GM21367 (cell line): ENCODE results near the gene ARHGAP4.

Source experiments
- ATAC-seq: cut with Tn5 transposase; IDR thresholded peaks from one replicate; pipeline ENCODE4 v1.9.1; 2021; ENCODE audit not compliant: unreplicated experiment

The ARHGAP4 gene

DNA sequence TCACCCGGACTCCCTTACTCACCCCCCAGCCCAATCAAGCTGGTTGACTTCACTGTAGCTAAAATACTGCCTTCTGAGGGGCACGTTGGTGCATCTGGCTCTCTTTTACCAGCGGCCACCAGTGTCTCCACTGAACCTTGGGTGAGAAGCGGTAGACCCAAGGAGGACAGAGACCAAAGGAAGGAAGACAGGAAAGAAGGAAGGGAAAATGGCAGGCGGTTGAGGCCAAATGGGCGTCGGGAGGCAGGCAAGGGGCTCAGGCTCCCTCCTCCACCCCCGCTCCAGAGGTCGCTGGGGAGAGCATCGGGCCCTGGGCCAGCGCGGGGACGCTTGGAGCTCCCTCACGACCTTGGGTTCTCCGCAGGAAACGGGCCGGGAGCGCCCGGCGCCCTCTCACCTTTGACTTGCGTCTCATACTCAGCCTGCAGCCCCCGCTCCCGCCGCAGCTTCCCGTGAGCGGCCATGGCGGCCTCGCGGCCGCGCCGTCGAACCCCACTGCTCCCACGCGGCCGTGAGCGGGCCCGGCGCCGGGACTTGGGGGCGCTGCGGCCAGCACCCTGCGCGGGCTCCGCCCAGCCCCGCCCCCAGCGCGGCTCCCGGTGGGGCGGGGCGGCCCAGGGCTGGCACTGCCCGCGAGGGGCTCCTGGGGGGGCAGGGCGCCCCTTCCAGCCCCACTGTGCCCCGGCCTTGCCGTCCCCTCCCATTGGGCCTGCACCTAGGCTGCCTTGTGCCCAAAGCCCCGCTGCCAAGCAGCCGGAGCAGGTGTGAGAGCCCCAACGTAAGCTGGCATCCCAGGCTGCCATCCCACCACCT, at the start of gene ARHGAP4:
TSS of gene ARHGAP4 (minus strand) at position 526 of the 813 bp plus-strand sequence. CDS start at position 464, 62 bp downstream.
- ATAC-seq = no peak

DNA sequence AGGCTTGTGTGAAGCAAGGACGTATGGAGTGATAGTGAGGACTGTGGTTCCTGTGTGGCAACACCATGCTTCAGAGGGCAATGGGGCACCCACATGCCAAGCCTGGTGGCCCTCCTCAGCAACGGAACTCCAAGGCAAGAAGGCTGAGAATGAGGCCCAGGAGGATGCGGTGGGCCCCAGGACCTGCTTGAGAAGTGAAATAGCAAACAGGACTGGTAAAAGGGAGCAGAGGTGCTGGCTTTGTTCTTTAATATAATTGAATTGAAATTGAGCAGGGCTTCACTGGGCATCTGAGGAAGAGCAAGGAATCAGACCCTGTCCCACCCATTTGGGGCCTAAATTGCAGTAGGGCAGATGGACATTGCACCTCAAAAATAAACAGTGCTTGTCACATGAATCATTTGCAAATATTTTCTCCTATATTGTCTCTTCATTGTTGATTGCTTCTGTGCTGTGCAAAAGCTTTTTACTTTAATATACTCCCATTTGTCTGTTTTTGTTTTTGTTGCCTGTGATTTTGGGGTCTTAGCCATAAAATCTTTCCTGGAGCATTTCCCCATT, 48.7 kb upstream of the ARHGAP4 start:
- ATAC-seq = no peak

DNA sequence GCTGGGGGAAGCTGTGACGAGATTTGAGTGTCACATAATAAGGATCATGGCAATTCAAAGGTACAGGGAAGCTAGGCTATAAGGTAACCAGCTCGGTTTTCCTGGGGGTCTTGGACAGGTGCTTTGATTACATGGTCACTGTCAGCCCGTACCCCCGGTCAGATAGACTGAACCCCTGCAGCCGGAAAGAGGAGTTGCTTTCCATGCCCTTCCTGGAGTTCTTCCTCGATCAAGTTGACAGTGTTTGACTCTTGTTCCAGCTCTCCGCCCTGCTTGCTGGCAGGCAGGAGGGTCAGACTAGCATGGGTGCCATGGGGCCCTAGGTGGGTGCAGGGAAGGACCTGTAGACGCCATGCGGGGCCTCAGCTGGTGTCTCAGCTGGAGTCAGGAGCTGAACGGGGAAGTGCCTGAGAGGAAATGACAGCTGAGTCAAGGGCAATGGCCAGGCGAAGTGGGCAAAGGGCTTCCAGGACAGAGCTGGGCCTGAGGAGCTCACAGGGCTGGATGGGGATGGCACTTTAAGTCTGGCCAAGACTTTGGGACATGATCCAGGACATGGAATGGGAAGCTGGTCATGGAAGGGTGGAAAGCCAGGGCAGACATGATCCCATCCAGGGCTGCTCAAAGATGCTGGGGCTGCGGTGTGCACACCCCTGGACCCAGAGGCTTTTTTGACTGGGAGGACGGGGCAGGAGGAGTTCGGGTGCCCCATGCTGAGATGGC, 48.1 kb upstream of the ARHGAP4 start:
- ATAC-seq = no peak

DNA sequence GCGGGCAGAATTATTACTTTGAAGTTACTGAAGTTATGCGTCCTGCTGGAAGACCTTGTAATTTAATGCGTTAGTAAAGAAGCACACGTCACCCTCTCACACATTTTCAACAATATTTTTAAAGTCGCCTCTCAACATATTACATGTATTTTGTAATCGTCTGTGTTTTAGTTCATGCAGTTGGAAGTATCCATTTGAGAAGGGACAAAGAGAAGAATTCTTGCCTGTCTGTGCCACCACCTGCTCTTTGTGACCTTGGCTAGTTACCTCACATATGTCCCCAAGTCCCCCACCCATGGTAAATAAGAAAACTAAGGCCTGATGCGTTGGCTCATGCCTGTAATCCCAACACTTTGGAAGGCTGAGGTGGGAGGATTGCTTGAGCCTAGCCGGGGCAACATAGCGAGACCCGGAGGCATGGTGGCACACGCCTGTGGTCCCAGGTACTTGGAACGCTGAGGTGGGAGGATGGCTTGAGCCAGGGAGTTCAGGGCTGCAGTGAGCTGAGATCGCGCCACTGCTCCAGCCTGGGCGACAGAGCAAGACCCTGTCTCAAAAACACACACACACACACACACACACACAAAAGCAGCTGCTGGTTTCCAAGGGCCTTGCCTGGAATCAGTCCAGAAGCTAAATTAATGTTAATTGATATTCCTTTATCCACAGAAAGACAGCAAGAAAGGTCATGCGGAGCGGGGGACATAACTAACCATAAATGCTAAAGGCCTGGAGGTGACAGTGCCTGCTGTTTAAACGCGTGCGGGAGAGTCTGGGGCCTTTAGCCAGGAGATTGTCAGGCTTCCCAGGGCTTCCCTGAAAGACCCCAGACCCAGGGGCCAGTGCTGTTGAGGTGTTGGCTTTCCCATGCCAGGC, 47.3 kb upstream of the ARHGAP4 start:
- no peak for ATAC-seq

DNA sequence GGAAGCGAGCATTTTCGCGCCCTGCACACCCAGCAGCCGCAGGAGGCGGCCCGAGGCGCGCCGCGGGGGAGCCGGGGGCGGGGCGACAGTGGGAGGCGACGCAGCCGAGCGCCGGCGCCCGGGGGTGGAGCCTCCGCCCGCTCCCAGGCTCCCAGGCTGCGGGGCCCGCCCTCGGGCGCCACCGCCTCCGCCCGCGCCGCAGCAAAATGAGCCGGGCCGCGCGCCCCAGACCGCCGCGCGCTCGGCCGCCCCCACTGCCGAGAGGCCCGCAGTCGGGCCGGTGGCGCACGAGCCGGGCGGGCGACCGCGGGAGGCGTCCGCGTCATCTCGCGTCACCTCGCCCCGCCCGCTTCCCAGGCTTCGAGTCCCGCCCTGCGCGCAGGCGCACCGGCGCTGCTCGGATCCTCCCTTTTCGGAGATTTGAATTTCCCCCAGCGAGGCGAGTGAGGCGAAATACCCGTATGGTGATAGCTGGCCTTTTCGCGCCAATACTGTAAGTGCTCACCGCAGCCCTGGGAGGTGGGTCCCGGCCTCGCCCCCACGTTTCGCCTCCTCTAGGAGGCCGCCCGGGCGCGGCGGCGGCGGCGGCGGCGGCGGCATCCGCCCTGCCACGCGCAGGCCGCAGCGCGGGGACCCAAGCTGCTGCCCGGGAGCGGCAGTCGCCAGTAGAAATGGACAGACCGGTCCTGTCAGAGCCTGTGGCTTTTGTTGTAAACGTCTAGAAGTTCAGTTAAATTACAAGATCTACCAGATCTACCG, 46.5 kb upstream of the ARHGAP4 start, which contains the start of gene TMEM187:
TSS of gene TMEM187 (plus strand) at position 387 of the 759 bp plus-strand sequence. CDS start 9,309 bp downstream, outside the sequence.
- peak; percentile 32 for ATAC-seq

DNA sequence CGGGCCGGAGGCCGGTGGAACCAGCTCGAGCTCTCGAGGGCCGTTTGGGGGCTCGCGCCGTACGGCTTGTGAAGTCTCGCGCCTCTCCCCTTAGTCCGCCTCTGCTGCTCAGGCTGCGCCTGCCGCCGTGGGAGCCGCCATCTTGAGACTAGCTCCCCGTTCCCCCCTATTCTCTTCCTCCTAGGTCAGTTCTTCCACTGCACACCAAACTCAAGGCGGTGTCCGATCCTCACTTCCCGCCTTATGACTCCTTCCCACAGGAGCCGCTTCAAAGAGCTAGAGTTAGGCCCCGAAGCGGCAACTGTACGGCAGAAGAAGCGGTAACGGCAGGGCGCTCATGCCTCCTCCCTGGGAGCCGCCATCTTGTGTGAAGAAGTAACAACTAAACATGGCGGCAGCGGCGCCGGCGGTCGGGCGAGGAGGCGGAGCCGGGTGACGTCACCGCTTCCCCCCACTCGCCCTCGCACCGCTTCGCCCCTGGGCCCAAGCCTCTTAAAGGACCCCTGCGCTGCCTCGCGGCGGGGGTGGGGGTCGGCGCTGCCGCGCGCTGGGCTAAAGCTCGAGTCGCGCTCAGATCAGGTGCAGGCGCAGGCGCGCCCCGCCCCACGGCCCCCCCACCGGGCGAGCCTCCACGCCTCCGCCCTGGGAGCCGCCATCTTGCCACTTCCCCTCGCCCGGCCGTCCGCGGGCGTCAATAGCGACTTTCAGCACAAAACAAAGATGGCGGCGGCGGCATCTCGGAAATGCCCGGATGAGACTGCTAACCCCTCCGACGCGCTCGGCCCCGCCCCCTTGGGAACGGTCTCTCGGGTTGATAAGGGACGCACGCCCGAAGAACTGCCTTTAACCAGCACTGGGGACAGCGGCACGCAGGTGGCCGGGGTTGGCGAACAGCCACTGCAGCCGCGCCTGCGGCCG, 45.6 kb upstream of the ARHGAP4 start, which contains the start of gene HCFC1:
TSS of gene HCFC1 (minus strand) at position 369 of the 918 bp plus-strand sequence. CDS start 978 bp downstream, outside the sequence.
- peak; percentile 26 for ATAC-seq

DNA sequence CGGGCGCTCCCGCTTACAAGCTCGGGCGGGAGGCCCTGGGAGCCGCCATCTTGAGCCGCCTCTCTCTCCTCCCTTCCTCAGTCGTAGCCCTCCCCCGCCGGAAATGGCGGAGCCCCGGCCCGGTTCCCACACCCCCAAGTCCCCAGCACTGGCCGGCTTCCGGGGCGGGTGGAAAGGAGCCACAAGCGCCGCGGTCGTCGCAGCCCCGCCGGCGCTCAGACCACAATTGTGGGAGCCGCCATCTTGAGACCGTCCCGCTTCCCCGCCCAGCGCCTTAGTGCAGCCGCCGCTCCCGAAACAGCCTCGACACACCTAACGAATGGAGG, 45.0 kb upstream of the ARHGAP4 start:
- peak; percentile 30 for ATAC-seq

DNA sequence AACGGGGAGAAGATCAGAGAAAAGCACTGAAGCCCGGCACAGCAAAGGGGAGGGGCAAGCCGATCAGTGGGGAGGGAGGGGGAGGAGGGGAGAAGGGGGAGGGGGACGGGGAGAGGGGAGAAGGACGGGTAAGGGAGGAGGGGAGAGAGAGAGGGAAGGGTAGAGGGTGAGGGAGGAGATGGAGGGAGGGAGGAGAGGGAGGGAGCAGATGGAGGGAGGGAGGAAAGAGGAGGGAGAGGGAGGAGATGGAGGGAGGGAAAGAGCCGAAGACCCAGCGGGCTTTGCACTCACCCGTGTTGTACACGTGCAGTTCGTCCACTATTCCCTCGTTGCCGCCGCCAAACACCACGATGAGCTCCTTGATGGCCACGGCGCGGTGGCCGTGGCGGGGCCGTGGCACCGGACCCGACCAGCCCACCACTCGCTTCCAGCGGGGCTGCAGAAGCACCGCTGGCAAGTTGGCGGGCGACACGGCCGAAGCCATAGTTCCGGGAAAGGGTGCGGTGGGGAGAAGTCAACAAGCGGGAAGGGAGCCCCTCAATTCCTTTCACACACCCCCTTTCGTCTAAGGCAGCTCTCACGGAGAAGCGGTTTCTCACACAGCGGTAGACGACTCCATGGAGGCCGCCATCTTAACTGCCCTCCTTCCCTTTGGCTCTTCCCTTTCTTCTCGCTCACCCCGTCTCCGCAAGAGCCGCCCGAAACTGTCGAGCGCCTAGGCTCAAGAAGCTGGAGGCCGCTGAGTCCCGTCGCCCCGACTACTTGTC, 44.5 kb upstream of the ARHGAP4 start:
- no peak for ATAC-seq

DNA sequence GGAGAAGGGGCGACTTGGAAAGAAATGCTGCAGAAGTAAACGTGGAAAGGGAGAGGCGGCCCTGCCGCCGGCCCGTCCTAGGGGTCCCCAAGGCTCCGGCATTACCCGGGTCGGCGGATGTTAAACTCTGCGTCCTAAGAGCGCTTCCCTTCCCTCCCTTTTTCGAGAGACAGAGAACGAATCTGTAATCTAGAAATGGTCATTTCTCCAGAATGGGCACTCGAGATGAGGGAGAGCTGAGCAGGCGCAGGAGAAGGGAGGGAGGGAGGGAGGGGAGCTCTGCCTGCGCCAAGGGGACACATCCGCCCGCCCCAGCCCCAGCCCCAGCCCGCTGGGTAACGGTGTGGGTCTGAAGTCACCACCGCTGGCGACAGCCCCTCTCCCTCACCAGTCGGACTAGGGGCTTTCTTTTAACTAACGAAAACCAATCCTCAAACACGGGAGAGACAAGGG, 43.9 kb upstream of the ARHGAP4 start:
- ATAC-seq = no peak

DNA sequence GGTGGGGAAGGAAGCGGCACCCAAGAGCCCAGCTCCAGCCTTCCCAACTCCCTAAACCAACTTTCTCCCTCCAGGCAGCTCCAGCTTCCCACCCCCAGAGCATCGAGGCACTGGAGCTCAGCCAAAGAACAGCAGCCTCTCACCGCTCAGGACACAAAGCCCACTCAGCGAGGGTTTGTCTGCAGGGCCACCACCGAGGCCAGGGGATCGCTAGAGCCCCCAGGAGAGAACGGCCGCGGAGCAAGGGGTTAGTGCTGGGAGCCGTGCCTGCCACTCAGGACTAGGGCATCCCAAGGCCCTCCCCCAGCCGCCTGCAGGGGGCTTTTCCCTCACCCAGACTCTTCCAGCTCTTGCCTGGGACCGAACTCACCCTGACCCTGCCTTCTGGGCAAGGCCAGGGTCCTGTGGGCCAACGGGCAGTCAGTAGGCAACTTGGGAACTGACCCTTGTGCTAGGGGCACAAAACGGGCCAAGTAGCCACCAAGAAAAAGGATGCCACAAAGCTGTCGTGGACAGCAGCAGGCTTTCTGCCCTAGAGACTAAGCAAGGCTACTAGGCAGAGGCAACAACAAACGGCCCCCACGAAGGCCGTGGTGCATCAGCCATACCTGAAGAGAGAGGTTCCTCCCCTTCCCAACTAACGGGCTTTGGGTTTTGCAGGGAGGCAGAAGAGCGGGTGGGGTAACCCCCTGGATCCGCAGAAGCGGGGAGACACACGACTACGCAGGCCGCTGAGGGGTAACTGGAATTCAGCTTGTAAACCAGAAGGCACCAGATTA, 43.2 kb upstream of the ARHGAP4 start:
- ATAC-seq = no peak

DNA sequence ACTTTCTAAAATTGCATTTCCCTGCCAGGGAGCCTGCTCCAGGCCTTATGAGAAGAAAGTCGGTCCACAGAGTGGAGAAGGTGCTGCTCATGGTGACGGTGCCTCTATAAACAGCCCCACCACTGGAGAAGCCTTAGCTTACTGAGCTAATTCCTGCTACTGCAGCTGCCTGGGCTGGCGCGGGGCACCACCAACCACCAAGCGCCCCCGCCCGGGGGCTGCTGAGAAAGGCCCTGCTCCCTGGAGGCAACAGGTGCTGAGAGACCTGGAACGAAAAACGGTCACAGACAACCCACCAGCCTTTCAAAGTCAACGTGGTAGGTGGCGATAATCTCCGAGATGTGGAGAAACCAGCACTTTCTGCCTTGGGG, 42.7 kb upstream of the ARHGAP4 start:
- ATAC-seq = no peak

DNA sequence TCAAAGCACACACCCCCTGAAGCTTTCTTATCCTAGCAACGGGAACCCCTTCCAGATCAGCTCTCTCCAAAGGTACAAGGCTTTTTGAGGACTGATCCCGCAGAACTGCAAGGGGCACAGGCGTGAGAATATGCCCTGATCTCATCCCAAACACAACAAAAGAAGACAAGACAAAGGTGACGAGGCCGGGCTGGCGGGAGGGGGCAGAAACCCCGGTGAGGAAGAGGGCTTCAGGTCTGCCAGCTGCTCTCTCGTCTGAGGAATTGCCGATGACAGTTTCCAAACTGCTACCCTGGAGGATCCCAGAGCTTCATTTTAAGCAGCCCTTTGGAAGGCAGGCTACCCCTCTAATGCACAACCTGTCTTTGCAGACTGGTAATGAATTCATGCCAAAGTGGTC, 42.2 kb upstream of the ARHGAP4 start:
- ATAC-seq = no peak

DNA sequence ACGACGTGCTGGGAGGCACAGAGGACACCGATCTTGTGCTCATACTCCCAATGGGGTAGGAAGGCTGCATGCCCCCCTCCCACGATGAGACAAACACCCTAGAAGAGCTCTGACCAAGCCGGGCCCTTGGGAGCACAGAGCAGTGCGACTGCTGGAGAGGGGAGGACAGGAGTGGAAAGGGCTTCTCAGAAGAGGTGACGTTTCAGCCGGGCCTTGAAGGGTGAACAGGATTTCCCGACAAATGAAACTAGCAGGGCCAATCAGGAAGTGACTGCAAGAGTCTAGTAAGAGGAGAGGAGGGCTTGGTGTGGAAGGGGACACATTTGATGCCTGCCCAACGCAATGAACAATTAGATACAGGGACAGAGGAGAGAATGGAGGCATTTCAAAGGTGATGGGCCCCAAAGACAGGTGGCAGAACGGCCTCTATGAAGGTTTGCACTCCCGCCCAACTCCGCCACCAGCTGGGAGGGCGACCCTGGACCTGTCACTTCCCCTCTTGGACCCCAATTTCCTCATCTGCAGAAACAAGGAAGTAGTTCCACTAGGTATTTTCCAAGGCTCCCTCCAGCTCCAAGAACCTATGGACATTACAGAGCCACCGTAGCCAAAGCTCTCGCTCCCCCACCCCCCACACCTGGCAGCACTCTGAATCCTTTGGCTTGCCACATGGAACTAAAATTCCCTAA, 41.6 kb upstream of the ARHGAP4 start:
- no peak for ATAC-seq

DNA sequence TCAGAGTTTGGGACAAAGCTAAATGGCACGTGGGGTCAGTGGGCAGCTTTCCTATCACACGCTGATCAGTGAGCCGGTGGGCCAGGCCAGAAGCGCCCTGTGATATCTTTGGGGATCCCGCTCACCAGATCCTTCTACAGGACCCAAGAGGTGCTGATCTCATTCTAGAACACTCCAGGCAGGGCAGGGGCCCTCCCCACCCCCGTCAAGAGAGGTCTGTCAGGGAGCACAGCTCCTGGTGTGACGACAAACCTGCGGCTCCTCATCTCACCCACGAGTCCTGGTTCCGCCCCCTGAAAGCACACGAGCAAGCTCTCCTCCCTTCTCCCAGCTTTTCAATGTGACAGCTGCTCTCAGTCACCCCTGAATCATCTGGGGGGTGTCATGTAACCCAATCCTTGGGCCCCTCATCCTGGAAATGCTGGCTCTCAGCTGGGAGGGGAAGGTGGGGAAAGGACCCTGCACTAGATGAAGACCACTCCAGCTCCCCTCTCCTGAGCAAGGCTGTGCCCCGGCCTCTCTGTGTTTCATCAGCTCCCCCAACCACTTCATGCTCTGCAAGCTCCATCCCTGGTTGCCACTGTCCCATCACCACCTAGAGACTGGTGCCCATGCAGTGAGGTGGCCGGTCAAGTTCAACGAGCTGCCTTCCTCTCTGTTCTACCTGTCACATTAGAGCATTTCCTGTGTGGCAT, 40.9 kb upstream of the ARHGAP4 start:
- ATAC-seq = no peak

DNA sequence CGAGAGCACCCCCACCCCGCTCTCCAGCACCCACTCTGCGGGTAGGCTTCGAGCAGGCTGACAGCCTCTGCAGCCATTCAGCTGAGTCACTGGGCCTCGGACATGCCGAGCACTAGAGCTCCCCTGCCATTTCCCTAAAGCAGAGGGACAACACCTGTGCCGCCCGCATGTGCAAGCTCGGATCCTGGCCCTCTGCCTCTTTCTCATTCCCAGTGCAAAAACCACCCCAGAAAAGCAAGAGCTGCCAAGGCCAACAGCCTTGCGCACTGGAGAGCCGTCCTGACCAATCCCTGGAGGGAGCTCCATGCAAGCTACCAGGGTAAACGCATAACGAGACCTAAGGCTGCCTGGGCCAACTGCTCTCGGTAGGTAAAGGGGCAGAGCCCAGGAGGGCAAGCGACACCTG, 40.2 kb upstream of the ARHGAP4 start:
- ATAC-seq = no peak

DNA sequence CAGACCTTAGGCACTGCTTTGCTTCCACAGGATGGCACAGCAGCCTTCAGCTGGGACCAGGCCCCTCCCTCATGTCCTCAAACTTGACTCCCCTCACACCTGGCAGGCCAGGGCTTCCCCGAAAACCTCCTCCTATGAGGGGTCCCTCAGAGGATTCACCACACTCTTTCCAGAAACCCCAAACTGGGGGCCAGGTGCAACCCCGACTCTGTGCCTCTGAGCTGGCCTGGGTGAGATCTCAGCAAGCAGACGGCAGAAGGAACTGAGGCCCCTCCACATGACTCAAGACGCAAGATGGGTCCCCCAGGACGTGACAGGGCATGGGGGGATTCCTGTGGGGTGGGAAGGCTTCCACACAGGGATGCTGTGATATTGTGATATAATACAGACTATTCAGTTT, 39.3 kb upstream of the ARHGAP4 start:
- no peak for ATAC-seq
